Right lobe of liver (tissue), 6 donors: Measurements from ENCODE around the gene FGD5. TPM values are rescaled to one million over a fixed set of nuclear protein-coding genes. Genes with fewer than 3 reads are reported as not detected.
A peak's percentile ranks its signal among the peaks of the same experiment; 100 is the strongest.

ENCODE experiments used
- ATAC-seq, 4 donors: fragments of 200-7000 bp; cut with Tn5 transposase; one replicate each; pipeline ENCODE4 v1.9.1; 2020; ENCODE audit warnings: mild to moderate bottlenecking in 4 of 4, moderate library complexity in 4 of 4
- DNase-seq, 3 donors: peaks; one replicate each; pipeline ENCODE4 v3.0.0-alpha.2; 2020
- H3K27ac ChIP-seq, 3 donors: fragments of 200-600 bp; one replicate each; pipeline ENCODE4 v1.8.0; 2022
- H3K27me3 ChIP-seq, 2 donors: fragments of 200-600 bp; one replicate each; pipeline ENCODE4 v1.8.0; 2022
- H3K36me3 ChIP-seq, 4 donors: fragments of 200-600 bp; sonication (generic) in 1 of 4; one replicate each; pipeline versions ENCODE4 v1.5.1 to v1.8.0; 2017 to 2022; ENCODE audit warnings: control low read depth in 1 of 4
- H3K4me1 ChIP-seq, 4 donors: fragments of 200-600 bp; sonication (generic) in 1 of 4; one replicate each; pipeline versions ENCODE4 v1.5.1 to v1.8.0; 2017 to 2022; ENCODE audit warnings: control low read depth in 1 of 4
- H3K4me3 ChIP-seq, 3 donors: fragments of 200-600 bp; one replicate each; pipeline ENCODE4 v1.8.0; 2022
- H3K9me3 ChIP-seq, 4 donors: fragments of 200-600 bp; sonication (generic) in 1 of 4; one replicate each; pipeline versions ENCODE4 v1.5.1 to v1.8.0; 2017 to 2022; ENCODE audit warnings: control low read depth in 1 of 4
- POLR2A ChIP-seq: fragments of 450-650 bp; IDR thresholded peaks from one replicate; pipeline ENCODE4 v1.6.1; 2017; ENCODE audit warnings: antibody characterized with exemption, mild to moderate bottlenecking
- WGBS: methylation state at CpG from one replicate; pipeline ENCODE4 v1.1.6; 2018; ENCODE audit warnings: low coverage, low lambda C conversion rate; ENCODE audit not compliant: insufficient coverage; ENCODE audit errors: missing lambda C conversion rate; 5-methylcytosine and 5-hydroxymethylcytosine counted together
- intact Hi-C, 2 donors: fragments of 100-400 bp; cut with DNase I; formaldehyde crosslinking; loops; one replicate each; pipeline versions ENCODE4 v1.11.2 to v1.14.1; 2022
- total RNA-seq, 6 experiments: library from RNA; depleted of rRNA in 2 of 6; stranded (reverse); fragments of >200 nt in 2 of 6; fragmentation: NEBNext Ultra II Directional in 3 of 6; extraction: Animal tissue kit (Norgen Biotek cat#: 25700) in 3 of 6; gene quantifications; one replicate each; pipeline versions ENCODE4 v1.1.0 to v1.2.4, GENCODE V29; 2016 to 2023
- TF ChIP-seq, protein P1 (sequence below), 4 donors: fragments of 200-600 bp in 3 of 4; fragments of 450-650 bp in 1 of 4; IDR thresholded peaks; one replicate each; pipeline versions ENCODE4 v1.5.1 to v1.8.0; 2016 to 2022; ENCODE audit warnings: antibody characterized with exemption in 4 of 4, mild to moderate bottlenecking in 2 of 4
- donor health status: DM: no; HTN: yes; CAD: no.
- donor health status: DM: no; HTN: no; CAD: no.
- donor health status: DM: no; HTN: no; CAD: no.
- donor health status: DM: no; HTN: yes; CAD: no.
- donor health status: DM: no; HTN: yes; CAD: no.

The FGD5 gene
- total RNA-seq, 6 experiments from 2014 or later, result 3.4 to 8.9 (median 5.9) TPM

- H3K9me3 ChIP-seq, result no peaks in the 10 kb centered on the region
- 91% methylated on average over 8 of the region's 8 CpGs for WGBS
- intact Hi-C loops, result no loop called here
- no peaks in the 10 kb centered on the region for H3K36me3 ChIP-seq
- no peak overlapping the region for H3K4me3 ChIP-seq
- no peak for ATAC-seq
- peaks cover 0 to 17% (median 7%) of the 10 kb centered on the region in 4 donors for H3K4me1 ChIP-seq
- no peak overlapping the region for H3K27ac ChIP-seq
- TF ChIP-seq, protein P1, sequence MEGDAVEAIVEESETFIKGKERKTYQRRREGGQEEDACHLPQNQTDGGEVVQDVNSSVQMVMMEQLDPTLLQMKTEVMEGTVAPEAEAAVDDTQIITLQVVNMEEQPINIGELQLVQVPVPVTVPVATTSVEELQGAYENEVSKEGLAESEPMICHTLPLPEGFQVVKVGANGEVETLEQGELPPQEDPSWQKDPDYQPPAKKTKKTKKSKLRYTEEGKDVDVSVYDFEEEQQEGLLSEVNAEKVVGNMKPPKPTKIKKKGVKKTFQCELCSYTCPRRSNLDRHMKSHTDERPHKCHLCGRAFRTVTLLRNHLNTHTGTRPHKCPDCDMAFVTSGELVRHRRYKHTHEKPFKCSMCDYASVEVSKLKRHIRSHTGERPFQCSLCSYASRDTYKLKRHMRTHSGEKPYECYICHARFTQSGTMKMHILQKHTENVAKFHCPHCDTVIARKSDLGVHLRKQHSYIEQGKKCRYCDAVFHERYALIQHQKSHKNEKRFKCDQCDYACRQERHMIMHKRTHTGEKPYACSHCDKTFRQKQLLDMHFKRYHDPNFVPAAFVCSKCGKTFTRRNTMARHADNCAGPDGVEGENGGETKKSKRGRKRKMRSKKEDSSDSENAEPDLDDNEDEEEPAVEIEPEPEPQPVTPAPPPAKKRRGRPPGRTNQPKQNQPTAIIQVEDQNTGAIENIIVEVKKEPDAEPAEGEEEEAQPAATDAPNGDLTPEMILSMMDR (IDR thresholded peaks at IDR 0.05), result no peak
- TF ChIP-seq POLR2A, result no peak
- no peaks in the 10 kb centered on the region for H3K27me3 ChIP-seq
- DNase-seq, result peak in 1 of 3 donors; percentile 35
Observed at GRCh38 chr3:14875411-14876175, 56.8 kb downstream of the FGD5 start.

DNA sequence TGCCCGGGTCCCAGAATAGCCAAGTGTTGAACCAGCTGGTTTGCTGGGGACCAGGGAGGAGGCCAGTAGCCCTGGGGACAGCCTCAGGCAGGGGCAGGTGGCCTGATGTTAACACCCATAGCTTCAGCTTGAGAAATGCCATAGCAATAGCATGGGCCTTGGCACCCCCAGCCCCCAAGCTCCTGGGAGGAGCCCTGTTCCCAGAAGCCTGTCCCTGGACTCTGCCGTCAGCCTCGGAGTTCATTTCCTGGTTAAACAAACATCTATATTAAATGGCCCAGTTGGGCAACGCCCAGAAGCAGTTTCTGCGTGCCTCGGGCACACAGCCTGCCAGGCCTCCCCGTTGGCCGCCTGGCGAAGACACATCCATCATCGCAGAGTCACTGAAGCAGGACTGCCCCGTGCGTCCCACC is 58.2 kb downstream of the FGD5 start:
- DNase-seq (peak; percentile 82 to 89 (median 83)), ATAC-seq (peak; percentile 88 to 96 (median 92))
- Histone ChIP-seq H3K27ac (peak overlapping the region; percentile 4 to 39 (median 19)), H3K4me1 (peaks cover 0 to 17% (median 7%) of the 10 kb centered on the region in 4 donors), H3K9me3 (no peaks in the 10 kb centered on the region), H3K4me3 (no peak overlapping the region), H3K36me3 (no peaks in the 10 kb centered on the region), H3K27me3 (no peaks in the 10 kb centered on the region)
- intact Hi-C loops, result no loop called here
- TF ChIP-seq, protein P1 (IDR thresholded peaks at IDR 0.05), result no peak
- TF ChIP-seq POLR2A, result no peak
- 41% methylated on average over 6 of the region's 12 CpGs for WGBS

DNA sequence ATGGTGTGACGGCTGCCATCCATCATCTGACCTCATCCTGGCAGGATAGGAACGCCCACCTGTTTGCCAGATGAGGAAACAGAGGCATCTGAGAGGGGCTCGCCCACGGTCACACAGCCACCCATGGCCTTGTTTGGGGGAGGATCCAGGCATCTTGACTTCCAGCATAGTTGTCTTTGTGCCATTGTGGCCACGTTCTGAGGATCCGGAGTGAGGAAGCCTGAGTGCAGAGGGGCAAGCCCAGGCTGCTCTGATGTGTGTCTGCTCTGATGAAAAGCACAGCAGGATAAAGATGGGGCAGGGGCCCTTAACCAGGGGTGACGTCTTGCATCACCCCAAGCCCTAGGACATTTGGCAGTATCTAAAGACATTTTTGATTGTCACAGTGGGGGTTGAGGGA is 58.7 kb downstream of the FGD5 start:
- ATAC-seq, result no peak
- no peak overlapping the region for H3K27ac ChIP-seq
- no peaks in the 10 kb centered on the region for H3K36me3 ChIP-seq
- H3K9me3 ChIP-seq, result no peaks in the 10 kb centered on the region
- TF ChIP-seq, protein P1 (IDR thresholded peaks at IDR 0.05), result no peak
- no peak for TF ChIP-seq POLR2A
- peak in 1 of 3 donors; percentile 26 for DNase-seq
- H3K4me3 ChIP-seq, result no peak overlapping the region
- intact Hi-C loops, result no loop called here
- H3K4me1 ChIP-seq, result peaks cover 0 to 17% (median 7%) of the 10 kb centered on the region in 4 donors
- H3K27me3 ChIP-seq, result no peaks in the 10 kb centered on the region
- WGBS, result 20% methylated on average over 1 of the region's 7 CpGs

GRCh38 chr3:14879211-14879874 is 60.6 kb downstream of the FGD5 start:
- no peak for TF ChIP-seq POLR2A
- TF ChIP-seq, protein P1 (IDR thresholded peaks at IDR 0.05), result no peak
- ATAC-seq (peak in 1 of 4 donors; percentile 12), DNase-seq (peak in 2 of 3 donors; percentile 36 to 44)
- Histone ChIP-seq H3K36me3 (no peaks in the 10 kb centered on the region), H3K4me3 (no peak overlapping the region), H3K4me1 (peaks cover 0 to 17% (median 7%) of the 10 kb centered on the region in 4 donors), H3K27ac (no peak overlapping the region), H3K27me3 (no peaks in the 10 kb centered on the region), H3K9me3 (no peaks in the 10 kb centered on the region)
- intact Hi-C loops, result no loop called here
- 69% methylated on average over 9 of the region's 12 CpGs for WGBS
